HG03066 (cell line): Measurements from ENCODE around the gene DCUN1D2.
"Not testable (repeated sequence)": the region's sequence is repeated elsewhere in the genome, so short reads cannot be mapped to it uniquely, and the experiment has no call there.

Source experiments
- ATAC-seq: cut with Tn5 transposase; IDR thresholded peaks from one replicate; pipeline ENCODE4 v1.9.1; 2021; ENCODE audit warnings: low read depth; ENCODE audit not compliant: unreplicated experiment

DCUN1D2 gene

DNA sequence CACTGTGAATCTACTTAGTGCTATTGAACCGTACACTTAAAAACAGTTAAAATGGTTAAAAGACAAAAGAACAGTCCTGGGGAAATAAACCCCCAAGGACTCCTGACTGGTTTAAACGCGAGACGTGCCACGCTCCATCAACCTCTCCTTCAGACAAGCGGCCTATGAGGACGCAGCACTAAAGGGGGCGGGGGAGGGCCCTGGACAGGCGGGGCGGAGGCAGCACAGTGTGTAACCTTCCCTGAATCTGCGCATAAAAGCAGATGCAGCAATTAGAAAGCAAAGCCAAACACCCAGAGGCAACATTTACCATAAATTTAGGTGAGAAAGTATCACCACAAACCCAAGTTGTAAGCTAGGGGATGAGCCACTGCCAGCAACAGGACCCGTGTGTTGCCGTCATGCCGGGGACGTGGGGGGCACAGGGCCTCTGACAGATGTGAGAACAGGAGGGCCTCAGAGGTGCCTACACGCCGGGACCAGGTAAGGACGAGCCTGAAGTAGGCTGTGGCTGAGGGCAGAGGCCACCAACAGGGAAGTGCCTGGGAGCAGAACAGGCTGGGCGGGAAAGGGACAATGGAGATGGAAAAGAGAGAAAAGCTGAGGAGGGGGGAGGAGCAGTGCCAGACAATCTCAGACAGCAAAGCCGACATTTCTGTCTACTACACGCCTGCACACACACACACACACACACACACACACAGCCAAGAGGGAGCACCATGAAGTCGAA, 21.9 kb downstream of the DCUN1D2 start:
- ATAC-seq: no peak

DNA sequence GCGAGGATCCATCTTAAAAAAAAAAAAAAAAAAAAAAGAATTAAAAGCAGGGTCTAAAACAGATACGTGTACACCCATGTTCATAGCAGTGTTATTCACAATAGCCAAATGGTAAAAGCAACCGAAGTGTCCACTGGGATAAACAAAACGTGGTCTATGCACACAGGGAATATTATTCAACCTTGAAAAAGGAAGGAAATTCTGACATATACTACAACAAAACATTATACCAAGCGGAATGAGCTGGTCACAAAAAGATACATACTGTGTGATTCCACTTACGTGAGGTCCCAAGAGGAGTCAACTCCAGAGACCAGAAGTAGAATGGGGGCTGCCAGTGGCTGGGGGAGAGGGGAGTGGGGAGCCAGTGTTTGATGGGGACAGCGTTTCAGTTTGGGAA, 22.5 kb downstream of the DCUN1D2 start:
- no peak for ATAC-seq

DNA sequence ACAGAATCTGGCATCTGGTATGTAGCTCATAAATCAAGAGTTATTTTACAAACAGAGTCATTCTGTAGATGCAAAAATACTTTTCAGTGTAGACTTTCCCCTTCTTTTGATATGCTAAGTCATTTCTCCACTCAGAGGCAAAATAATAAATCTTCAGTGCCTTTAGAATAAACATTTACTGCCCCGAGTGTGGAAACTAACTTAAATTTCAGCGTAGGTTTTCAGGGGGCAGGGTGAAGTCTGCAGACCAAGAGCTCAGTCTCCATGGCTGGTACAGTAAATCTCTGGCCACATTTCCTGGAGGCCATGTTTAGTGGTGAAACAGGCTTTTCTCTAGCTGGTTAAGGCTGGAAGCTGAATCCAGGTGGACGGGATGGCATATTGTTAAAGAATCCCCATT, 24.1 kb downstream of the DCUN1D2 start:
- ATAC-seq: no peak

DNA sequence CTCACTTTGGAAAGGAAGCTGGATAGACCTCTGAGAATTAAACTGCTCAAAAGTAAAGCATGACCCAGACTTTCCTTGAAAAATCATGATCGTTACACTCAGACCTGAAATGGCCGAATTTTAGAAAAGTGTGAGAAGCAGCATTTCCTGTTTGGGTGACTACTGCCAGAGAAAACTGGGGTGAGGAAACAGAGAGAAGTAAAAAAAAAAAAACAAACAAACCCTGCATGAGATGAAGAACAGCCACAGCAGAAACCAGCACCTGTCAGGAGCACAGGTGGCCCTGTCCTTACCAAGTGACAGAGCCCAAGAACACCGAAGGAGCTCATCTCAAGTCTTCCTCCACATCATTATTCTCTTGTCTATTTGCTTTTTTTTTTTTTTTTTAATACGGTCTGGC, 25.2 kb downstream of the DCUN1D2 start:
- ATAC-seq: no peak

DNA sequence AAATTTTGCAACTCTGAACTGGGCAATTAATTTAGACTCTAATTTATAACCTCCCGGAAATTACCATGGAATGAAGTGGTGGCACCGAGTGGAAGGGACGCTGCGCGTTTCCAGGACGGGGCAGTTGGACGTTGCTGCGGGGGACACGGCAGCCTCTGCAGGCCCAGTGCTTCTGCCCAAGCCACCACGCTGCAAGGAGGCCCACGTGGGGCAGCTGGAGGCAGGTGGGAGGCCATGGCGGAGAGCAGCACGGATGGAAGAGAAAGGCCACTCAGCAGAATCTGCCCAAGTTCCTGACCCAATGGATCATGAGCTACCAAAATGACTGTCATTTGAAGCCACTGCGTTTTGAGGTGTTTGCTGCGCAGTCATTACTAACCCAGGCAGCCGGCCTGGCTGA, 26.0 kb downstream of the DCUN1D2 start:
- no peak for ATAC-seq

DNA sequence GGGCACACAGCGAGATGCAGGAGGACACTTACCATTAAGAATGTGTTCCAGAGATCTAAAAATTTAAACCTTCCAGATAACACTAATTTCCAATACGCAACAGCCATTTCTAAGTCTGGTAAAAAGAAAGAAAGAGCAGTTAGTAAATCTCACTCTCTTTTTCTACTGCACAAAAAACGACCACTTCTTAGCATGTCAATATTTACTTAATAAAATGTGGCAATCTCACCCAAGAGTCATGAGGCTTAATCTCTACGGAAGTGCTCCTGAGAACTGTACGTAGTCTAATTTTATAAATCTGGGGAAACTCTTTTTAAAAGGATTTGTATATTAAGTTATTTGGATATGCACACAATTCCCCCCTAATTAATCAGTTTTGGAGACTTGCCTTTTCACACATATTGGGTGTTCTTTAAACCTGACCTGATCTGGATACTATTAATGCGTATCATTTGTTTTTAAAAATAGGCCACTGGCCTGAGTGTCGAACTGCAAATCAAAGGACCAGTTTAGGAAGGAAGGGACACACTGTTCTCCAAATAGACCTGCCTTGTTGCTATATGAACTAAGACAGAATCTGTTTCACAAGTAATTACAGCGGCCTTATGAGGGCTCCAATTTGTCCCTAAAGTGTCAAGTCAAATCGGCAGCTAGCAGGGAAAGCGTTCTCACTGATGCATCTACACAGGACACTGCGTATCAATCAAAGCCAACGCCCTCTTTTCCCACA, 29.3 kb downstream of the DCUN1D2 start:
- no peak for ATAC-seq

DNA sequence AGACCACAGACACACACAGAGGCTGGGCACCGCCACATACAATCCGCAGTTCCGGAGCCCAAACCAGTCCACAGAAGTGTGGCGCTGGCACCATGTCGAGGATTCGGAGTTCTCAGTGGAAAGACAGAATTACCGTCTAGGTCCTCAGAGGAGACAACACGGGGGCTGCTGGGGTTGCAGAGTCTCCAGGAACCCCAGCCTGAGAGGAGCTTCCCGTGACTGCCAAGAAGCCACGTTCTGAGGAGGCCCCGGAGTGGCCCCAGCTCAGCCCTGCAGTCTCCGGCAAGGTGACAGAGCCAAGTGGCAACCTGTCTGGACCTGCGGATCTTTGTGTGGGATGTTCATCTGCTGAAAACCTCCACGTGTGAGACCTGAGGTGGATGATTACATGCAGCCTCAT, 29.9 kb downstream of the DCUN1D2 start:
- ATAC-seq: no peak

DNA sequence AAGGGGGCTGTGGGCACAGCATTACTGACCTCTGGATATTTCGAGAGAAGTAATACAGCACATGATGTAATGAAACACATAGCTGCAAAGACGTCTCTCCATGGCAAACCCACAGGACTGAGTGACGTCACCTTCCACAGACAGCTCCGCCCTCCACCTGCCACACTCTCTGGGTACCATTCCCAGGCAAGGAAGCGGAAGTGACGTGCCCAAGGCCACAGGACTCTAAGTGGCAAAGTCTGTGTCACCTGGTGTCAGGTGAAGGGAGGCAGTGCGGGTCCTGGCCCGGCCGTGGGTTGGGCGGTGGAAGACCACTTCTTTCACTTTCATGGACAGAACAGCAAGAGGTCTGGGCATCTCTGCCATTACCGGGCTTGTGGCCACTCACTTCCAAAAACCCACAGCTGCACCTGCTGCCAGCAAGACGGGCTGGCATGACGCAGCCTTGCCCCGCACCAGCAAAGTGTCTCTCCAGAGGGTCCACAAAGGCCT, 30.4 kb downstream of the DCUN1D2 start:
- no peak for ATAC-seq

DNA sequence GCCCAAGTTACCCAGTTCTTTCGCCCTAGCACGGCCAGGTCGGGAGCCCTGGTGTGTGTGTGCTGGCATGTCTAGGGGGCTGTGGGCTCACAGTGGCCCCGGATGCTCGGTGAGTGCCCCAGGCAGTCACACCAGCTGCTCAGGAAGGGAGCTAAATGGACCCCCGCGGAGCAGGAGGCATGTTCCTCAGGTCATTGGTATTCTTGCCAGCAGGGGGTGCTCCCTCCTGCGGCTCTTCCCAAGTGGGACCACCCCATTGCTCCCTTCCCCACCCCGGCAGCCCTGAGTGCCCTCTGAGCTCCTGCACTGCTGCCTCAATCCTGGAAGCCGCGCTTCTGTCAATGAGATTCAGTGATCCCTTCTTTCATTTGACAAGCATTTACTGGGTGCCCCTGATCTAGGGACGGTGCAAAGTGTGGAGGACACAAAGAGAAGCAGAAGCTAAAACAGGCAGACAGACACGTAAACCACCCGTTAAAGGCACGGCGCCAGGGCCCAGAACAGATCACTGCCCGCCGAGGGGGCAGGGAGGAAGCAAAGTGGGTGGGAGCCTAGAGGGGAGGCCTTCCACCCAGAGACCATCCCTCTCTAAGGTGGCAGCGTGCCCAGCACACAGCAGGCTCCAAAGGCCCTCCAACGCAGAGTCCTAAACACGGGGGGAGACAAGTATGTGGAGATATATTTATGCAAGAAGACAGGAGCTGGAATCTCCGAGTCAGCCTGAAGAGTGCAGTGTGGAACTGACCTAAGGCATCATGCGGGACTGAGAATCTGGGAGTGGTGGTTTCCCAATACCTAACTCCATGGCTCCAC, 32.1 kb downstream of the DCUN1D2 start:
- ATAC-seq: no peak

DNA sequence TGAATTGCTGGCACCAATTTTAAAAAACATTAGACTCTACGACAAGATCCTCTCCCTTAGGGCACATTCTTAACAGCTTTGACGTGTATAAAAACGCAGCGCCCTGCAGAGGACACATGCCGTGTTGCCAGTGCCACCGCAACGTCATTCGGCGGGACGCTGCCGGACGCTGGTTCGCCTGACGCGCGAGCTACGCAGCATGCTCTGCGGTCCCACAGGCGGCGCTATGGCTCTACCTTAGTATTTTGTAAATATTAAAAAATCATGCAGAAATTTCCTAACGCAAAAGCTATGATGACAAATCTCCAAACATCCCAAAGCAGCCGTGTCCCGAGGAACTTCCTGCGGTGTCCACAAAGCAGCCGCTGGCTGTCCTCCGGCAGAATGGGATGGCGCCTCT, 33.0 kb downstream of the DCUN1D2 start:
- no peak for ATAC-seq

DNA sequence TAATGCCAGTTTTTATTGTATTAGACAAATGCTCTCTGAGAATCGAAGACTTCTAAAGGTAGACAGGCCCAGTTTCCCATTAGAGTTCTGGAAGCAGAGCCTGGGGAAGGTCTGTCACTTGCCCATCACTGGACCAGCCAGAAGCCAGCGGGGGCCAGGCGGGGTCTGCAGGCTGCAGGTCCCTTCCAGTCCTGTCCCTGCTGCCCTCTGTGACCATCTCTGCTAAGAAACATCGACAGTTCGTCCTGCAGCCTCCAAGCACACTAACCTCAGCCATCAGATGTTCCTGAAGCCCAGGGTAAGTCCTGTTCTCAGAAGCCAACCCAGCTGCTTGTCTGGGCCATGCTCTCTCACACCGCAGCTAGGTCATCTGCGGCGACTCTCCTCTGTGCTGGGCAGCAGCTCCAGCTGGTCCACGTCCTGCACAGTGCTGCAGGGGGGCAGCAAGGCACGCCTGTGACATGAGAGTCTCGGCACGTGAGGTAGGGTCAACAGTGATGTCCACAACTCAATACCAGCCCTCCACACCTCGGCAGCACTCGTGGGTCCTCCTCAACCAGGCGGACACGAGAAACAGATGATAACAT, 34.3 kb downstream of the DCUN1D2 start:
- no peak for ATAC-seq

DNA sequence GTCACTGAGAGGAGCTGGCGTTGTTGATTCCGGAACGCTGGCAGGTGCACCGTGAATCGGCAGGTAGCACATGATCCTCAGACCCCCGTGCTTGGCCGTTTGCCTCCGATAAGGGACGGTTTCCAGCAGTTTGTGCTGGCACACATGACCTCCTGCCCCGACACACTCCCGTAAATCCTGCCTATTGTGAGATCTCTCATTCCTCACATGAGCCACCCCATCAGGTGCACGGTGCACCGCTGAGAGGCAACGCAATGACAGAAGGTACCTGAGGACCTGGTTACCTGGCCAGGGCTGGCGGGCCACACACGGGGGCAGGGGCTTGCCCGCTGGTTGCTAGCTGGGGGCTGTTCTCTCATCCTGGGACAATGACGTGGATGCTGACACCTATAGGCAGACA, 35.1 kb downstream of the DCUN1D2 start:
- no peak for ATAC-seq

DNA sequence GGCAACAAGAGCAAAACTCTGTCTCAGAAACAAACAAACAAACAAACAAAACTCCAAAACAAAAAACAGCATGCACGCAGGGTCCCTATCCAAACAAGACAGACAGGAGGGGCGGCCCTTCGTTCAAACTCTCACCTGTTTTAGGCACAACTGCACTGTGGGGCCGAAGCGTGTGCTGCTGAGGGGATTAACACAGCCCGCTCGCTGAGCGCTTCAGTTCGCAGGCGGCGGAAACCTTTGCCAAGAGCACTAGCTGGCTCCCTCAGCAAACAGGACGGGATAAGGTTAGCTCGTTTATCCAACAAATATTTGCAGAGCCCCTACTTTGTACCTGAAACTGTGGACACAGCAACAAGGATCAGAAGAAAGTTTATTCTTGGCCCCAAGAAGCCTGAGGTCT, 35.6 kb downstream of the DCUN1D2 start:
- no peak for ATAC-seq

DNA sequence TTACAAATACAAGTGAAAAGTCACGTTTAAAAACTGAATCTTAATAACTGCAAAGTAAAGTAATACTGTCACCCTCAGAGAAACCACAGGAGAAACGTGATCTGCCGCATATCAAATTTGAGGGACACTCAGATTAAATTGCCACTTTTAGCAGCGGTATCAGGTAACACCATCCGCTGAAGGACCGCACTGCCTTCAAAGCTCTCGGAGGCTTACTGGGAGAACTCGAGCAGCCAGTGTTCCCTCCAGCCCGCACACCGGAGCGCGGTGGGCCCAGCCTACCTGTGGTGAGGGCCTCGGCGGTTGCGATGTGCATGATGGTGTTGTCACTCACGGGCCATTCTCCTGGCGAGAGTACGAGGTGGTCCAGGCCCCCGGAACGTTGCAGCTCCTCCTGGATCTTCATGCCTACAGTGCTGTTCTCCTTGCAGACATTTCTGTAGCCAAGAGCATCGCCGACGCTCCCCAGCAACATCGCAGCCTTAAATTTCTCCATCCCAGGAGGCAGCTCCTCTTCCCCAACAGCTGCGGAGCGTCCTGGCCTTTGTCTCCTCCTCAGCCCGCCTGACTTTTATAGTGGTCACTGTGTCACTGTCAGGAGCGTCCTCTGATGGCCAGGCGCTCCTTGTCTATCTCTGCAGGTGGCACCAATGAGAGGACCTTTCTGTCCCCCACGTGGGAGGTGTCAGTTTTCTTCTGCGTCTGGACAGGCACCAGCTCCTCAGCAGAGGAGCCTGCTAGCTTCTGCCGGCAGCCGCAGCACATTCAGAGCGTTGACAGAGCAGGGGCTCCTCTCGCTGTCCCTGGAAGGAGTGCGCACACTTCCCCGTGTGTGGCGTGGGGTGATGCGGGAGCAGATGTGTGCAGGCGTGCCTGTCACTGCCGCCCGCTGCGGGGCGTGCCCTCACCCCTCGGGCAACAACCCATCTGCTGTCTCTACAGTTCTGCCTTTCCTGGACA, 37.3 kb downstream of the DCUN1D2 start, which contains the start of gene ADPRHL1:
TSS of gene ADPRHL1 (minus strand) at position 547 of the 960 bp plus-strand sequence. CDS start at position 496, 51 bp downstream.
- ATAC-seq: no peak

DNA sequence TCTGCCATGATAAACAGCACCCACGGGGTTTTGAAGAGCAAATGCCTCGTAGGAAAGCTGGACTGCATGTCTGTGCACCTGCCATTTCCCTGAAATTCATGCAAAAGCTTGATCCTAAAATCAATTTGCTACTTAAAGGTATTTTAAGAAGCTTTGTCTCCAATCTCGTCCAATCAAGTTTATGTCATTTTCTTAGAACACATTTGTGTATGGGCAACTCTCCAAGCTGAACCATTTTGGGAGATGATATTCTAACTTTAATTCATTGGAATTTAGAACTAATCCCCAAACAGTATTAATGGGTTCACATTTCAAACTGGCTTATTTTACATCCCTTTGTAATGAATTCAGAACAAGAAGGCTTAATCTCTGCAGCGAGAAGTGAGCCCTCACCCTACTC, 38.0 kb downstream of the DCUN1D2 start:
- ATAC-seq: no peak

DNA sequence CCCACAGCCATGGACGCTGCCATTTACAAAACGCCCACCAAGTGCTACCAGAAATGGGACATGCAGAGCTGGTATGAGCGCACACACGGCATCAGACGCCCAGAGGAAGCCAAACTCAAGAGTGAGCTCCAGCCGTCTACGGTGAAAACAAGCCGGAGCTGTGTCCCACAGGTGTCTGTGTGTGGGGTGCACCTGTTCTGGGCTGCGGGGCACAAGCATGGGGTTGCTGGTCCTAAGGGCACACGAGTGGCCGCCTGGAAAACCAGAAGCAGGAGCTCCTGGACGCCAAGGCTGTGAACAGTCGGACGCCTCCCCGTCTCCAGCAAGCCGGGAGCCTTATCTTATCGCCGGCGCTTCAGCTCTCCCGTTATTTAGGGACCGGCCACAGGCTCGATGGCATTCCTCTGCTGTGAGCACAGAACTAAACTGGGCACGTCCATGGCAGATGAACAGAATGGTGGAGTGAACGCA, 38.5 kb downstream of the DCUN1D2 start:
- ATAC-seq: no peak

DNA sequence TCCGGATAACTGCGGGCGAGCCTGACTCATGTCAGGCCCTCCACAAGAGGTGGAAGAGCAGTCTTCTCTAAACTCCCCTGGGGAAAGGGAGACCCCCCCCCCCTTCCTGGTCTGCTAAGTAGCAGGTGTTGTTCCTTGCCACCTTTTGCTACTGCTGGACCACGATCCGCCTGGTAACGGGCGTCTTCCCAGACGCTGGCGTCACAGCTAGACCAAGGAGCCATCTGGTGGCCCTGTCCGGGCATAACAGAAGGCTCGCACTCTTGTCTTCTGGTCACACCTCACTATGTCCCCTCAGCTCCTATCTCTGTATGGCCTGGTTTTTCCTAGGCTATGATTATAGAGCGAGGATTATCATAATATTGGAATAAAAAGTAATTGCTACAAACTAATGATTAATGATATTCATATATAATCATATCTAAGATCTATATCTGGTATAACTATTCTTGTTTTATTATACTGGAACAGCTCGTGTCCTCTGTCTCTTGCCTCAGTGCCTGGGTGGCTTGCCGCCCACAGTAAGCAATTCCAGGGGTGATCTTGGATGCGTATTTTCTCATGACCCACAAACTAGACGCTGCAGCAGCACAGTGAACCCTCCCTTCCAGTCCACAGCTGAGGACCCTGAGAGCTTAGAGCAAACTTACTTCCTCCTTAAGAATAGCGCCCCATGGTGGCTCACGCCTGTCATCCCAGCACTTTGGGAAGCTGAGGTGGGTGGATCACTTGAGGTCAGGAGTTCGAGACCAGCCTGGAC, 39.5 kb downstream of the DCUN1D2 start:
- ATAC-seq: not testable (repeated sequence)

DNA sequence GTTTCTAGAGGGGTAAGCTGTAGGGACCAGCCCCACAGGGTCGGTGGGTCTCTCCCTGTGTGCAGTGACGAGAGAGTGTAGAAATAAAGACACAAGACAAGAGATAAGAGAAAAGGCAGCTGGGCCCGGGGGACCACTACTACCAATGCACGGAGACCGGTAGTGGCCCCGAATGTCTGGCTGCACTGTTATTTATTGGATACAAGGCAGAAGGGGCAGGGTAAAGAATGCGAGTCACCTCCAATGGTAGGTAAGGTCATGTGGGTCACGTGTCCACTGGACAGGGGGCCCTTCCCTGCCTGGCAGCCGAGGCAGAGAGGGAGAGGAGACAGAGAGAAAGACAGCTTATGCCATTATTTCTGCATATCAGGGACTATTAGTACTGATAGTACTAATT, 40.2 kb downstream of the DCUN1D2 start:
- ATAC-seq: not testable (repeated sequence)
